HG03457 (cell line): ENCODE data around the gene MMP23B.

Source experiments
- ATAC-seq: cut with Tn5 transposase; IDR thresholded peaks from one replicate; pipeline ENCODE4 v1.9.1; 2021; ENCODE audit warnings: moderate number of reproducible peaks; ENCODE audit not compliant: unreplicated experiment

MMP23B gene

GRCh38 chr1:1618396-1619068 lies 13.4 kb upstream of the MMP23B start:
- ATAC-seq = no peak

GRCh38 chr1:1619917-1620361 lies 12.0 kb upstream of the MMP23B start:
- no peak for ATAC-seq

- ATAC-seq = no peak
These were observed 11.4 kb upstream of the MMP23B start for GRCh38 chr1:1620433-1621139.

GRCh38 chr1:1621173-1622009 lies 10.6 kb upstream of the MMP23B start:
- ATAC-seq = no peak

GRCh38 chr1:1622010-1622787 lies 9.8 kb upstream of the MMP23B start:
- ATAC-seq = no peak

GRCh38 chr1:1622788-1623094 lies 9.2 kb upstream of the MMP23B start:
- no peak for ATAC-seq

- ATAC-seq = no peak
These were observed 8.8 kb upstream of the MMP23B start for GRCh38 chr1:1623181-1623630.

- no peak for ATAC-seq
These were observed 8.1 kb upstream of the MMP23B start for GRCh38 chr1:1623631-1624442.

GRCh38 chr1:1624443-1625403 lies 7.2 kb upstream of the MMP23B start:
- ATAC-seq = no peak

- ATAC-seq = no peak
These were observed 6.6 kb upstream of the MMP23B start for GRCh38 chr1:1625404-1625775.

- no peak for ATAC-seq
These were observed 6.2 kb upstream of the MMP23B start for GRCh38 chr1:1625824-1626206.

GRCh38 chr1:1626207-1627141 lies 5.5 kb upstream of the MMP23B start:
- no peak for ATAC-seq

- no peak for ATAC-seq
These were observed 4.6 kb upstream of the MMP23B start for GRCh38 chr1:1627261-1627828.

GRCh38 chr1:1627829-1628753 lies 3.9 kb upstream of the MMP23B start:
- no peak for ATAC-seq

GRCh38 chr1:1628754-1629429 lies 3.1 kb upstream of the MMP23B start:
- ATAC-seq = no peak
